Measurements from ENCODE around the gene RPS26. TPM values are rescaled to one million over a fixed set of nuclear protein-coding genes. Genes with fewer than 3 reads are reported as not detected.
A peak's percentile ranks its signal among the peaks of the same experiment; 100 is the strongest.
"Not testable (repeated sequence)": the region's sequence is repeated elsewhere in the genome, so short reads cannot be mapped to it uniquely, and the experiment has no call there.

Gene RPS26
- total RNA-seq, 4 donors from 2014 or later: 104 to 1,982 (median 577) TPM

DNA sequence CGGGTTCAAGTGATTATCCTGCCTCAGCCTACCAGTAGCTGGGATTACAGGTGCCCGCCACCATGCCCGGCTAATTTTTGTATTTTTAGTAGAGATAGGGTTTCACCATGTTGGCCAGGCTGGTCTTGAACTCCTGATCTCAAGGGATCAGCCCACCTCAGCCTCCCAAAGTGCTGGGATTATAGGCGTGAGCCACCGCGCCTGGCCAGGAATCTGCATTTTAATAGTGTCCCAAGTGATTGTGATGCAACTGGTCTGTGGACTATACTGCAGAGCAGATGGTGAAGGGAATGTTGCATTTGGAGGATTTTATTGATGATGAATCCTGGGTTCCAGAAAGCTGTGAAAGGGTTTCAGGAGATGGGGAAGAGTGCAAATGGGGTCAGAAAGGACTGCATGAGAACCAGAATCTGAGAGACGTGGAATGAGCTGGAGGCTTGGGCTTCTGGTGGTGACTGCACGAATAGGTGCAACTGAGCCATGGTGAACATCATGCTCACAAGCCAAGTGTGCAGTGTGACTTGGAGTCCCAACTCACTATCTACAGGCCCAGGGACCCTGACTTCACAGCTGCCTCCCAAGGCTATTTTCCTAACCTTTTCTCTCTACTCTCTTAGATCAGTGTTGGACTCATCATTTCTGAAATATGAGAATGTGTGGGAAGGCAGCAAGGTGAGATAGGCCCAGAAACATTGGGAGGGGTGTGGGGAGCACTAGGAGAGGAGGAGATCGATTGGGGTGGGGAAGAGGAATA lies 4.5 kb downstream of the RPS26 start:
- H3K36me3 ChIP-seq: peaks cover 22 to 34% (median 30%) of the 10 kb centered on the region in 4 donors
- peaks cover 10 to 22% (median 18%) of the 10 kb centered on the region in 4 donors for H3K4me1 ChIP-seq
- intact Hi-C loops (cut with DNase I): loop anchor here (5.0 kb wide), 1 partner anchor 56 kb away; the partner anchor contains the start of gene PA2G4
- no peaks in the 10 kb centered on the region for H3K27me3 ChIP-seq
- H3K9me3 ChIP-seq: no peaks in the 10 kb centered on the region
- DNase-seq (ENCODE audit: extremely low spot score): no peak
- H3K4me3 ChIP-seq: no peak overlapping the region
- TF ChIP-seq, protein P1, sequence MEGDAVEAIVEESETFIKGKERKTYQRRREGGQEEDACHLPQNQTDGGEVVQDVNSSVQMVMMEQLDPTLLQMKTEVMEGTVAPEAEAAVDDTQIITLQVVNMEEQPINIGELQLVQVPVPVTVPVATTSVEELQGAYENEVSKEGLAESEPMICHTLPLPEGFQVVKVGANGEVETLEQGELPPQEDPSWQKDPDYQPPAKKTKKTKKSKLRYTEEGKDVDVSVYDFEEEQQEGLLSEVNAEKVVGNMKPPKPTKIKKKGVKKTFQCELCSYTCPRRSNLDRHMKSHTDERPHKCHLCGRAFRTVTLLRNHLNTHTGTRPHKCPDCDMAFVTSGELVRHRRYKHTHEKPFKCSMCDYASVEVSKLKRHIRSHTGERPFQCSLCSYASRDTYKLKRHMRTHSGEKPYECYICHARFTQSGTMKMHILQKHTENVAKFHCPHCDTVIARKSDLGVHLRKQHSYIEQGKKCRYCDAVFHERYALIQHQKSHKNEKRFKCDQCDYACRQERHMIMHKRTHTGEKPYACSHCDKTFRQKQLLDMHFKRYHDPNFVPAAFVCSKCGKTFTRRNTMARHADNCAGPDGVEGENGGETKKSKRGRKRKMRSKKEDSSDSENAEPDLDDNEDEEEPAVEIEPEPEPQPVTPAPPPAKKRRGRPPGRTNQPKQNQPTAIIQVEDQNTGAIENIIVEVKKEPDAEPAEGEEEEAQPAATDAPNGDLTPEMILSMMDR (IDR thresholded peaks at IDR 0.05): no peak
- TF ChIP-seq EP300 (IDR thresholded peaks at IDR 0.05) (no peak), POLR2A (IDR thresholded peaks at IDR 0.05; ENCODE audit: low read depth) (no peak), POLR2AphosphoS5 (IDR thresholded peaks at IDR 0.05) (no peak)
- 81% methylated on average over 9 of the region's 9 CpGs for WGBS
- peak overlapping the region in 3 of 4 donors; percentile 9 to 58 (median 11) for H3K27ac ChIP-seq (replicated peaks in 1 of 4)

DNA sequence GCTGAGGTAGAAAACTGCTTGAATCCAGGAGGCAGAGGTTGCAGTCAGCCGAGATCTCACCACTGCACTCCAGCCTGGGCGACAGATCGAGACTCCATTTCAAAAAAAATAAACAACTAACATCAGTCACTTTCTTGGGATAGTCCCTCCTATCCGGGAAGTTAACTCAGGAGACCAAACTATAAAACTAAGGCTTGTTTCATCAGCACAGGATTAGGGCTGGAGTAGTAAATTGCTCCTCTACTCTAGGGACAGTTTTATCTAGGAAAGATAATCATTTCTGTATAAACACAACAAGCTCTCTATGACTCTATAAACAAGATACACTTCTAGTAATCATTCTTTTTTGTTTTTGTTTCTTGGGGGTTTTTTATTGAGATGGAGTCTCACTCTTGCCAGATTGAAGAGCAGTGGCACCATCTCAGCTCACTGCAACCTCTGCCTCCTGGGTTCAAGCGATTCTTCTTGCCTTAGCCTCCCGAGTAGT lies 11.7 kb downstream of the RPS26 start:
- H3K27me3 ChIP-seq: no peaks in the 10 kb centered on the region
- TF ChIP-seq EP300 (IDR thresholded peaks at IDR 0.05) (no peak), POLR2A (IDR thresholded peaks at IDR 0.05; ENCODE audit: low read depth) (no peak), POLR2AphosphoS5 (IDR thresholded peaks at IDR 0.05) (no peak)
- TF ChIP-seq, protein P1 (IDR thresholded peaks at IDR 0.05): no peak
- intact Hi-C loops (cut with DNase I): no loop called here
- H3K9me3 ChIP-seq: no peaks in the 10 kb centered on the region
- no peaks in the 10 kb centered on the region for H3K4me1 ChIP-seq
- WGBS: 83% methylated on average over 6 of the region's 6 CpGs
- no peak overlapping the region for H3K4me3 ChIP-seq
- H3K36me3 ChIP-seq: no peaks in the 10 kb centered on the region
- DNase-seq (ENCODE audit: extremely low spot score): no peak
- H3K27ac ChIP-seq (replicated peaks in 1 of 4): no peak overlapping the region

DNA sequence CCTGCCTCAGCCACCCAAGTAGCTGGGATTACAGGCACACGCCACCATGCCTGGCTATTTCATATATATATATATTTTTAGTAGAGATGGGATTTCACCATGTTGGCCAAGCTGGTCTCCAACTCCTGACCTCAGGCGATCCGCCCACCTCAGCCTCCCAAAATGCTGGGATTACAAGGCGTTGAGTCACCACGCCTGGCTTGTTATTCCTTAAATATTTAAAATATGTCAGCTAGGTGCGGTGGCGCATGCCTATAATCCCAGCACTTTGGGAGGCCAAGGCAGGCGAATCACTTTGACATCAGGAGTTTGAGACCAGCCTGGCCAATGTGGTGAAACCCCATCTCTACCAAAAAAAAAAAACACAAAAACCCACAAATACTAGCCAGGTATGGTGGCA lies 18.2 kb downstream of the RPS26 start:
- H3K27ac ChIP-seq (replicated peaks in 1 of 4); H3K36me3 ChIP-seq; intact Hi-C loops (cut with DNase I); H3K4me1 ChIP-seq; H3K9me3 ChIP-seq; DNase-seq (ENCODE audit: extremely low spot score); H3K4me3 ChIP-seq: not testable (repeated sequence)
- WGBS: 96% methylated on average over 8 of the region's 8 CpGs
- peaks cover 0 to 11% (median 0%) of the 10 kb centered on the region in 4 donors for H3K27me3 ChIP-seq

DNA sequence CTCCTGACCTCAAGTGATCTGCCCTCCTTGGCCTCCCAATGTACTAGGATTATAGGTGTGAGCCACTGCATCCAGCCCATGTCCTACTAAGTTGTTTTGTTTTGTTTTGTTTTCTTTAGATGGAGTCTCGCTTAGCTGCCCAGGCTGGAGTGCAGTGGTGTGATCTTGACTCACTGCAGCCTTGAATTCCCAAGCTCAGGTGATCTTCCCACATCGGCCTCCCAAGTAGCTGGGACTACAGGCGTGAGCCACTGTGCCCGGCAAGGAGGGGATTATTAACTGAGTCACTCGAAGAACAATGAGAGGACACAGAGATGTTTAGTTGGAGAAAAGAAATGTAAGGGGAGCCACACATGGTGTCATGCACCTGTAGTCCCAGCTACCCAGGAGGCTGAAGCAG lies 20.3 kb downstream of the RPS26 start:
- intact Hi-C loops (cut with DNase I): no loop called here
- H3K27me3 ChIP-seq: peaks cover 0 to 11% (median 0%) of the 10 kb centered on the region in 4 donors
- no peaks in the 10 kb centered on the region for H3K36me3 ChIP-seq
- no peak overlapping the region for H3K4me3 ChIP-seq
- no peaks in the 10 kb centered on the region for H3K4me1 ChIP-seq
- no peaks in the 10 kb centered on the region for H3K9me3 ChIP-seq
- no peak overlapping the region for H3K27ac ChIP-seq (replicated peaks in 1 of 4)
- 70% methylated on average over 5 of the region's 5 CpGs for WGBS
- DNase-seq (ENCODE audit: extremely low spot score): no peak
- TF ChIP-seq POLR2AphosphoS5 (IDR thresholded peaks at IDR 0.05) (no peak), POLR2A (IDR thresholded peaks at IDR 0.05; ENCODE audit: low read depth) (no peak), EP300 (IDR thresholded peaks at IDR 0.05) (no peak)

DNA sequence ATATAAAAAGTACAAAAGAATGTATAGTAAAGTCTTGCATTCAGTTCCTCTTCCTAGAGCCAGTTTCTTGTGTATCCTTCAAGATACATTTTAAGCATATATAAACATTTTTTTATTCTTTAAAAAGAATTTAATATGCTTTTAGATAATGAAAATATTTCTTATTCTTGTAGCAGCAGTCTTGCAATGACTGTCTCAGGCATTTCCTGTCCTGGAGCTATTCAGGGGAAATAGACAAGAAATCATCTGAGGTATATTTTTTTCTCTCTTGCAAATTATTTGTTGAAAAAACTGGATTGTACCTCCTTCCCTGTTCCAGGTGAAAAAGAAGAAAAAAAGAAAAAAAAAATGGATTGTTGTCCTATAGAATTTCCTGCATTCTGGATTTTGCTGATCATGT lies 21.3 kb downstream of the RPS26 start:
- intact Hi-C loops (cut with DNase I): no loop called here
- Histone ChIP-seq H3K9me3 (no peaks in the 10 kb centered on the region), H3K36me3 (no peaks in the 10 kb centered on the region), H3K27me3 (peaks cover 0 to 11% (median 0%) of the 10 kb centered on the region in 4 donors), H3K4me1 (no peaks in the 10 kb centered on the region), H3K4me3 (no peak overlapping the region), H3K27ac (replicated peaks in 1 of 4) (no peak overlapping the region)
- no peak for TF ChIP-seq POLR2A (IDR thresholded peaks at IDR 0.05; ENCODE audit: low read depth)
- TF ChIP-seq EP300 (IDR thresholded peaks at IDR 0.05): no peak
- no peak for TF ChIP-seq POLR2AphosphoS5 (IDR thresholded peaks at IDR 0.05)
- TF ChIP-seq, protein P1 (IDR thresholded peaks at IDR 0.05): no peak
- no peak for DNase-seq (ENCODE audit: extremely low spot score)

Data from esophagus muscularis mucosa (tissue), 4 donors.